HFFc6 (cell line): ENCODE results near the gene KDM3B. TPM values are rescaled to one million over a fixed set of nuclear protein-coding genes. Genes with fewer than 3 reads are reported as not detected.

Experiments used
- DNase-seq: peaks from one replicate; pipeline ENCODE4 v3.0.0-alpha.2; 2018
- H3K27ac Mint-ChIP-seq: 2 replicates; pipeline ENCODE4 v1.8.0; 2020; ENCODE audit warnings: mild to moderate bottlenecking, mixed read lengths
- H3K27me3 Mint-ChIP-seq: 2 replicates; pipeline ENCODE4 v1.8.0; 2021; ENCODE audit warnings: mild to moderate bottlenecking, moderate library complexity, mixed read lengths; ENCODE audit not compliant: insufficient read depth
- H3K36me3 Mint-ChIP-seq: 2 replicates; pipeline ENCODE4 v1.8.0; 2021; ENCODE audit warnings: low read depth, mixed read lengths
- H3K4me1 Mint-ChIP-seq: 2 replicates; pipeline ENCODE4 v1.8.0; 2020; ENCODE audit warnings: low read depth, mixed read lengths
- H3K4me3 Mint-ChIP-seq: 2 replicates; pipeline ENCODE4 v1.8.0; 2020; ENCODE audit warnings: mild to moderate bottlenecking, moderate library complexity, mixed read lengths
- H3K9me3 Mint-ChIP-seq: 2 replicates; pipeline ENCODE4 v1.8.0; 2020; ENCODE audit warnings: mild to moderate bottlenecking, mixed read lengths
- total RNA-seq, 6 experiments: library from RNA; stranded (reverse); fragmentation: NEBNext Ultra II Directional; extraction: Animal tissue kit (Norgen Biotek cat#: 25700); gene quantifications; 2 replicates in 1 of 6; 3 replicates in 5 of 6; pipeline ENCODE4 v1.2.3, GENCODE V29; 2021
- TF ChIP-seq, protein P1 (sequence below): fragments of 200-600 bp; sonication (generic); IDR thresholded peaks from 2 replicates; pipeline ENCODE4 v1.5.0; 2021; ENCODE audit warnings: antibody characterized with exemption, mild to moderate bottlenecking

Gene KDM3B
- total RNA-seq, 6 experiments from 2014 or later = 29.0 to 37.8 (median 33.3) TPM

DNA sequence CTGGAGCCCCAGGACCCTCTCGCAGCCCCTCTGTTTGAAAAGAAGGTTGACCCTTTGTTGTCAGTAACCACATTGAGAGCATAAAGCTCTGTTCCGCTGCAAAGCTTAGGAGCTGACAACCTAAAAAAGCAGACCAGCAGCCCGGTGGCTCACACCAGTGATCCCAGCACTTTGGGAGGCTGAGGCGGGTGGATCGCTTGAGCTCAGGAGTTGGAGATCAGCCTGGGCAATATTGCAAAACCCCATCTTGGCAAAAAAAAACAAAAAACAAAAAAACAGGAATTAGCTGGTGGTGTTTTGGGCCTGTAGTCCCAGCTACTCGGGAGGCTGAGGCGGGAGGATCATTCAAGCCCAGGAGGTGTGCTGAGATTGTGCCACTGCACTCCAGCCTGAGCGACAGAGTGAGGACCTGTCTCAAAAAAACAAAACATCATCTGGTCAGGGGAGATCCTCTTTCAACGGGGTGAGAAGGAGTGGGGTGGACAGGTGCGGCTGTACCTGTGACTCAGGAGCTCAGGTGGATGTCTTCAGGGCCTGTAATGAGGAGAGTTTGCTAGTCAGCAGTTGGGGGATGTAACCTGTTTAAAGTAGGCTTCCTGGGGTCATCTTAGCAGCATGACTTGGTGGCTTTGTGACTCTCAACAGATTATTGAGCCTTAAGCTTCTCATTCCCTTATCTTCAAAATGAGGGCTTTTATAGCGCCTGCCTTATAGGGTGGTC, 85.7 kb downstream of the KDM3B start:
- TF ChIP-seq, protein P1, sequence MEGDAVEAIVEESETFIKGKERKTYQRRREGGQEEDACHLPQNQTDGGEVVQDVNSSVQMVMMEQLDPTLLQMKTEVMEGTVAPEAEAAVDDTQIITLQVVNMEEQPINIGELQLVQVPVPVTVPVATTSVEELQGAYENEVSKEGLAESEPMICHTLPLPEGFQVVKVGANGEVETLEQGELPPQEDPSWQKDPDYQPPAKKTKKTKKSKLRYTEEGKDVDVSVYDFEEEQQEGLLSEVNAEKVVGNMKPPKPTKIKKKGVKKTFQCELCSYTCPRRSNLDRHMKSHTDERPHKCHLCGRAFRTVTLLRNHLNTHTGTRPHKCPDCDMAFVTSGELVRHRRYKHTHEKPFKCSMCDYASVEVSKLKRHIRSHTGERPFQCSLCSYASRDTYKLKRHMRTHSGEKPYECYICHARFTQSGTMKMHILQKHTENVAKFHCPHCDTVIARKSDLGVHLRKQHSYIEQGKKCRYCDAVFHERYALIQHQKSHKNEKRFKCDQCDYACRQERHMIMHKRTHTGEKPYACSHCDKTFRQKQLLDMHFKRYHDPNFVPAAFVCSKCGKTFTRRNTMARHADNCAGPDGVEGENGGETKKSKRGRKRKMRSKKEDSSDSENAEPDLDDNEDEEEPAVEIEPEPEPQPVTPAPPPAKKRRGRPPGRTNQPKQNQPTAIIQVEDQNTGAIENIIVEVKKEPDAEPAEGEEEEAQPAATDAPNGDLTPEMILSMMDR = no peak
- Mint-ChIP-seq H3K36me3 (peaks cover 12% of the 10 kb centered on the region), H3K4me3 (peak overlapping the region; percentile 90), H3K4me1 (peaks cover 20% of the 10 kb centered on the region), H3K27me3 (peaks cover 4% of the 10 kb centered on the region), H3K9me3 (no peaks in the 10 kb centered on the region), H3K27ac (peak overlapping the region; percentile 66)
- DNase-seq = no peak

DNA sequence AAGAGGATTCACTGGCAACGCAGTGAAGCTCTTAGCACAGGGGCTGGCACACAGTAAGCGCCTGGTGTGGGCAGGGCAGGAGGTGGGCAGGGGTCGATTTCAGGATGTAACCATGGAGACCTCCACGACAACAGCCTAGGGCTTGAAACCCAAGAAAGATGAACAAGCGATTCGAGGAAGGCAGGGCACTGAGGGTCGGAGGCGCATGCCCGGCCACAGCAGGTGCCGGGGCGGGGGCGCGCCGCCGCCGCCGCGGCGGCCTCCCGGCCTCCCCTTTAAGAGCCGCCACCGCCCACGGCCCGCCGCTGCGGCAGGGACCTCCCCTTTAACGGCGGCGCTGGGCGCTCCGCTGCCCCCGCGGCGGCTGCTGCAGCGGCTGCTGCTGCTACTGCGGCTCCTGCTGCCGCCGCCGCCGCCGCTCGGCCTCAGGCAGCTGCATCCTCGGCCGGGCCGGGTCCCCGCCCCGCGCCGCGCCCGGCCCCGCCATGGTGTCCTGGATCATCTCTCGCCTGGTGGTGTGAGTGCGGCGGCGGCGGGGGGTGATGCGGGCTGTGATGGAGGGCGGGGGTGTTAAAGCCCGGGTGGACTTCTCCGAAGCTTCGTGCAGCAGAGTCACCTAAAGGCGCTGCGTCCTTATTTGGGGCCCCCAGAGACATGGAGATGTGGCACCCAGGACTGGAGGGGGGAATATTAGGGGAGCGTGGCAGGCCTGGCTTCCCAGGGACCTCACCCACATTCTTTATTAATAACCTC, 86.4 kb downstream of the KDM3B start, which contains the start of gene REEP2:
TSS of gene REEP2 (plus strand) at position 334 of the 753 bp plus-strand sequence. CDS start at position 486, 152 bp downstream.
- peak; percentile 31 for DNase-seq

DNA sequence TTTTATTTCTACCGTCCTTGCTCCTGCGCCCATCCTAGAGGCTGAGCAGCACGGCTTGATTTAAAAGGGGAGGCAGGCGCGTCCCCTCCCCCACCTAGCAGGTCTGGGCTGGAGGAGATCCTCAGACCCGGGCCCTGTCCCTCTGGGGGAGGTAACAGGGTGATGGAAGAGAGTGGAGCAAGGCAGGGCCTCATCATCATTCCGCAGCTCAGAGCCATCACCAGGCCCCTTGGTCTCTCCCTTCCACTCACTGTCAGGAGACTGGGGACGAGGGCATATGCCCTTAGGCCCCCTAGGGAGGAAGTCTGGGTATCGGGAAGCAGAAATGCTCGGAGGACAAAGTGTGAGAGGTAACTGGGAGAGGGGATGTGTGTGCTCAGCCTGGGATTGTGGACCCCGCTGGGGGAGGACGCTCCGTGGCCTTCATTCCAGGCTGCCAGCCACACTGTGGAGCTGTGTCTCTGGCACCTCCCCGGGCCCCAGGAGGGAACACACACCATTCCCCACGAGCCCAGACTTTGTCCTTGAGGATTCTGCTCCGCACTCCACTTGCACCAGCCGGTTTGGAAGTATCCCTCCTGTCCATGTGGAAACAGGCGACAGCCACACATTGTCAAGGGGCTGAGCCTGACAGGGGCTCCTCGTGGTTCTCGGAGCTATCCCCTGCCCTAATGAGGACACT, 87.1 kb downstream of the KDM3B start:
- no peaks in the 10 kb centered on the region for H3K9me3 Mint-ChIP-seq
- H3K36me3 Mint-ChIP-seq = peaks cover 10% of the 10 kb centered on the region
- peaks cover 4% of the 10 kb centered on the region for H3K27me3 Mint-ChIP-seq
- DNase-seq = no peak
- peak overlapping the region; percentile 90 for H3K4me3 Mint-ChIP-seq
- peaks cover 20% of the 10 kb centered on the region for H3K4me1 Mint-ChIP-seq
- peak overlapping the region; percentile 52; the same call in 1 of the 2 replicates for H3K27ac Mint-ChIP-seq
- TF ChIP-seq, protein P1 = no peak

More for the DNA sequence above, 86.4 kb downstream of the KDM3B start, which contains the start of gene REEP2:
- Mint-ChIP-seq H3K4me1 (peaks cover 20% of the 10 kb centered on the region), H3K27me3 (peaks cover 4% of the 10 kb centered on the region), H3K4me3 (peak within 1 kb of the TSS; percentile 90), H3K36me3 (peaks cover 12% of the 10 kb centered on the region), H3K9me3 (no peaks in the 10 kb centered on the region), H3K27ac (peak within 1 kb of the TSS; percentile 66)
- TF ChIP-seq, protein P1 = no peak

DNA sequence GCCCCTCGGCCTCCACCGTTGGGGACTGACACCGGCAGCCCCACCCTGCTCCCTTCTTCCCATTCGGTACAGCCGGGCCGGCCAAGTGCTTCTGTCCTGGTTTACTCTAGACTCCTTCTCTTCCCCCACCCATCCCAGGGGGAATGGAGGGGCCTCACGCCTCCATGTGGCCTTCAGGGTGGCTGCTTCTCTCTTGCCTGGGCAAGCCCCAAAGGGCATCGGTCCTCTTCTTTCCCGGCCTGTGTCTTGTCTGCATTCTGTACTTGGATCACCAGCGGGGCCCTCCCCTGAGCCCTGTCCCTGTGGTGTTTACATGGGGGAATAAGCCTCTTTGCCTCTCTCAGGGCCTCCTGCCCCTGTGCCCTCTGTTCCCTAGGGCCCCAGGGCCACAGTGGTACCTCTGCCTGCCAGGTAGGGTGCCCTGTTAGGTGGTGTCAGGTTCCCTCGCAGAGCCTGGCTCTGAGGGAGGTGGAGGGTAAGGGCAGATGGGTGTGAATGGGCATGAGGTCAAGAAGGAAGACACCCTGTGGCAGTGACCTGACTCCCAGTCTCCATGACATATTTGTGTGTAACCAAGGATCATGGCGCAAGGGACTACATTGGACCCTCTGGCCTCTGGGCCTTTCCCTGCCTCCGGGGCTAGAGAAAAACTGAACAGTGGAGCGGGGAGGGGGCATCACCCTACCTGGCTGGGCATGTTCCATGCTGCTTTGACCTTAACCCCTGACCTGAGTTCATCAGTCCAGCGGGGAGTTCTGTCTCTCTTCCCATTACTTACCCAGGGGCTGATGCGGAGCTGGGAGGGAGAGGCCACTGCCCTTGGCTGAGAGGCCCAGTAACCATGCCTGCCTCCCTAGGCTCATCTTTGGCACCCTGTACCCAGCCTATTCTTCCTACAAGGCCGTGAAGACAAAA, 87.9 kb downstream of the KDM3B start:
- H3K4me1 Mint-ChIP-seq = peaks cover 20% of the 10 kb centered on the region
- H3K4me3 Mint-ChIP-seq = peak overlapping the region; percentile 90
- peaks cover 5% of the 10 kb centered on the region for H3K36me3 Mint-ChIP-seq
- peak overlapping the region; percentile 3; the same call in 1 of the 2 replicates for H3K27ac Mint-ChIP-seq
- no peak for DNase-seq
- no peaks in the 10 kb centered on the region for H3K9me3 Mint-ChIP-seq
- TF ChIP-seq, protein P1 = no peak
- peaks cover 4% of the 10 kb centered on the region for H3K27me3 Mint-ChIP-seq
